CD1c-positive myeloid dendritic cell (primary cell): ENCODE results near the gene SLC25A10.
A peak's percentile ranks its signal among the peaks of the same experiment; 100 is the strongest.

ENCODE experiments used
- DNase-seq: peaks from one replicate; pipeline ENCODE4 v3.0.0-alpha.2; 2016; ENCODE audit errors: extremely low spot score

SLC25A10 gene

GRCh38 chr17:81705518-81706231, 6.4 kb upstream of the SLC25A10 start:
- DNase-seq: no peak

DNA sequence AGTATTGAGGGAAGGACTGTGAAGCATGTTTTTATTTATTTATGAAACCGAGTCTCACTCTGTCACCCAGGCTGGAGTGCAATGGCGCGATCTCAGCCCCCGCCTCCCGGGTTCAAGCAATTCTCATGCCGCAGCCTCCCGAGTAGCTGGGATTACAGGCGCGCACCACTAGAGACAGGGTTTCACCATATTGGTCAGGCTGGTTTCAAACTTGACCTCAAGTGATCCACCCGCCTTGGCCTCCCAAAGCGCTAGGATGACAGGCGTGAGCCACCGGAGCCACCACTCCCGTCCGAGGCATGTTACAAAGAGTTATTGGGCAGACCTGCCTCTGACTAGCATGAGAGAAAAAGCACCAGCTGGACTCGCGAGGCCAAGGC, 5.9 kb upstream of the SLC25A10 start:
- no peak for DNase-seq

DNA sequence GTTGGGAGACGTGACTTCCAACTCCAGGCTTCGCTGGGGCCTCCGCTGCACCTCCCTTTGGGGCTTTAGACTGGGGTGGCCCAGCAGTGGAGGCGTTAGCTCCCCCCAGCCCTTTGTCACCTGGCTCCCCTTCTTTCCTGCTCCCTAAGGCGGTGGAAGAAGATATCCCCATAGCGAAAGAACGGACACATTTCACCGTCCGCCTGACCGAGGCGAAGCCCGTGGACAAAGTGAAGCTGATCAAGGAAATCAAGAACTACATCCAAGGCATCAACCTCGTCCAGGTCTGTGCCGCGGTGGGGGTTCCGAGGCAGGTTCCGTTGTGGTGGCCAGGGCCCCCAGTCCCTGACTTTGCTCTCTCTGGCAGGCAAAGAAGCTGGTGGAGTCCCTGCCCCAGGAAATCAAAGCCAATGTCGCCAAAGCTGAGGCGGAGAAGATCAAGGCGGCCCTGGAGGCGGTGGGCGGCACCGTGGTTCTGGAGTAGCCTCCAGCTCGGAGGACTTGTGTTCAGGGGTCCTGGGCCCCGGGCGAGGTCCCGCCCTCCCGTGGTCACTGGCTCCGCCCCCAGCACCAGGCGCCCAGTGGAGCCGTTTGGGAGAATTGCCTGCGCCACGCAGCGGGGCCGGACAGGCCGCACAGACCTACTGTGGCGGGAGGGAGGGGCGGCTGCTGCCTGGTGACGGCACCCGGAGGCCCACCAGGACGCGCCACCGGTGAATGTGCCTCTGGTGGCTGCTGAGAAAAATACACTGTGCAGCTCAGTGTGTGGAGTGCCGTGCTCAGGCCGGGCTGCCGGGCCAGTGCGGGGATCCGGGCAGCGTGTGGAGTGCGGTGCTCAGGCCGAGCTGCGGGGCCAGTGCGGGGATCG, 5.1 kb upstream of the SLC25A10 start:
- no peak for DNase-seq

GRCh38 chr17:81707725-81708646, 4.1 kb upstream of the SLC25A10 start:
- DNase-seq: no peak

GRCh38 chr17:81708739-81709185, 3.3 kb upstream of the SLC25A10 start:
- no peak for DNase-seq

- DNase-seq: peak; percentile 35
Measured at GRCh38 chr17:81710514-81711308, 1.4 kb upstream of the SLC25A10 start.

GRCh38 chr17:81712468-81713003, 452 bp downstream of the SLC25A10 start:
- no peak for DNase-seq

DNA sequence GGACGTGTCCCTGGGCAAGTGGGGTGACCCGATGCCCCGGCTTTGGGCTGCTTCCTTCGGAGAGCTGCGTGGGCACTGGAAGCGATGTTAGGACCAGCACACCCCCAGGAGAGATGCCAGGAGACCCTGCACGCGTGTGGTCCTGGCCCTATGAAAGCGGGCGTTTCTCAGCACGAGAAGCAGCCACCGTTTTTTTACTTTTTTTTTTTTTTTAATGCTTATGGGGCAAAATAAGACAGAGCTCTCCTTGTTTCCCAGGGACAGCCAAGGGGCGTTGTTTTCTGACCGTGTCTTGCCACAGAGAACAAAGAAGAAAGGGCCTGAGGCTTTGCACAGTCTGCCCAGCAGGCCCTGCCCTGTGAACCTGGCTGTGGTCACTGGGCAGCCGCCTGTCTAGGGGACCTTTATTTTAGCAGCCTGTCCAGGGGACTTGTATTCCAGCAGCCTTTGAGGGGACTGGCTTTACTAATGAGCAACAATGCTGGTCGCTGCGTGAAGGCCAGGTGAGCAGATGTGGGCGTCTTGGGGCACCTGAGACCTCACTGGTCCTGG, 996 bp downstream of the SLC25A10 start:
- DNase-seq: no peak

GRCh38 chr17:81713556-81714411, 1.7 kb downstream of the SLC25A10 start:
- DNase-seq: no peak

GRCh38 chr17:81714412-81715106, 2.5 kb downstream of the SLC25A10 start:
- DNase-seq: no peak

DNA sequence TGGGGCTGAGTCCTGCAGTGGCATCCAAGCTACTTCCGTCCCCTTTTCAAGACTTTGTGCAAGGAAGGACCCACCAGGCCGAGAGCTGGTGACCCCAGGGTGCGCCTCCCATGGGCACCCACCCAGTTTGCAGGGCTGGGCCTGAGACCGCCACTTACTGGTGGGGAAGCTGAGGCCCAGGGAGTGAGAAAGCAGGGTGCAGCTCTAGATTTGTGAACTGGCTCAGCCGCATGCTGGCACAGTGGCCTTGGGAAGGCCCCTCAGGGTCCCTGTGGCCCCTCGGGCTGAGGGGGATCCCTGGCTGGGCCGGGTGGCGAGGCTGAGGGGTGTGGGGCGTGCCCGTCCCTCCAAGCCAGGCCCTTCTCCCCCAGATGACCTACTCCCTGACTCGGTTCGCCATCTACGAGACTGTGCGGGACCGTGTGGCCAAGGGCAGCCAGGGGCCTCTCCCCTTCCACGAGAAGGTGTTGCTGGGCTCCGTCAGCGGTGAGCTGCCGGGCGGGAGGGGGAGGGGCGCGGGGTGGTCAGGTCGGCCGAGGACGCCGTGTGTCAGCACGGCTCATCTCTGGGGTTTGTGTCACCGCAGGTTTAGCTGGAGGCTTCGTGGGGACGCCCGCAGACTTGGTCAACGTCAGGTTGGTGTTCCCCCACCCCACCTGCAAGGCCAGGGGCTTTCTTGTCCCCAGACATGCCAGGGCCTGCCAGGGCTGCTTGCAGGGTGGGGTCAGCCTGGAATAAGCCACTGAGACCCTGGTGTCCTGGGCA, 3.2 kb downstream of the SLC25A10 start:
- no peak for DNase-seq

DNA sequence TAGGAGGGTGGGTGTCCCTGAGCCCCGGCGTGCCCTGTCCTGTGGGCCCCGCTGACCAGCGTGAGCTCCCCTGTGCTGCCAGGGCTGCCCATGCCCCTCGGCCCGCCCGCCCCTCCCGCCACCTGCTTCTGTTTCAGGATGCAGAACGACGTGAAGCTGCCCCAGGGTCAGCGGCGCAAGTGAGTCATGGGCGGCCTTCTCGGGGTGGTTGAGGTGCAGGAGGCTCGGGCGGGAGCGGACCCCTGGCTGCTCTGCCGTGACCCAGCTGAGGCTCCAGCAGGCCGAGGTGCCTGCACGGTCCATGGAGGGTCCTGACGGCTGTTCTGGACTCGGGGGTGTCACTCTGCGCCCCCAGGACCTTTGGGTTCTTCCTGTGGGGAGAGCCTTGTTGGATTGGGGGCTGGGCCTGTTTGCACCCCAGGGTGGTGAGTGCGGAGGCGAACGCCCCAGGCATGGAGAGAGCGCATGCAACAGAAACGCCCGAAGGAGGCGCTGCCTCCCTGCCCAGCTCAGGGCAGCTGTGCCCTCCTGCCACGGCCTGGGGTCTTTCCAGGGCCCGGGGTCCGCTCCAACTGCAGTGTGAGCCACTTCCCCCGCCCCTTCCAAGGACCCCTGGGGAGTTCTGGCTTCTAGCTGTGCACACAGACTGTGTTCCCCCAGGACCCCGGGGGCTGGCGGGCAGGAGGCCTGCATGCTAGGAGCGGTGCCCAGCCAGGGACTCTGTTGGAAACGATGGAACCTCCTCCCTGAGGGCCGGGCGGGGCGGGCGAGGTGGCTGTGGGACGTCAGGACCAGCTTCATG, 4.0 kb downstream of the SLC25A10 start:
- no peak for DNase-seq

GRCh38 chr17:81716674-81716996, 4.6 kb downstream of the SLC25A10 start:
- DNase-seq: no peak

GRCh38 chr17:81717049-81717765, 5.1 kb downstream of the SLC25A10 start:
- DNase-seq: no peak

DNA sequence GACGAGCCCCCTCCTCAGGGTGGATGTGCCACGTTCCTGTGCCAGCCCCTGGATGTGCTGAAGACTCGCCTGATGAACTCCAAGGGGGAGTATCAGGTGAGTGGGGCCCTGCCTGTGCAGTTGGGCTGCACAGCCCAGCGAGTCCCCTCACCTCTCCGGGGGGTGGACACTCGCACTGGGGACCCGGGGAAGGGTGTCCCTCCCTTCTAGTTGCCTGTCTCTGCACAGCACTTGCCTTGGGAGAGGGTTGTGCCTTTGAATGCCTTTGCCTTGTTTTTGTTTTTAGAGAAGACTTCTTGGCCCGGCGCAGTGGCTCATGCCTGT, 5.6 kb downstream of the SLC25A10 start:
- no peak for DNase-seq

GRCh38 chr17:81719410-81720266, 7.6 kb downstream of the SLC25A10 start:
- no peak for DNase-seq
